Left renal pelvis (tissue), 4 donors: ENCODE results near the gene NDUFS7. TPM values are rescaled to one million over a fixed set of nuclear protein-coding genes. Genes with fewer than 3 reads are reported as not detected.

Source experiments
- DNase-seq, 4 donors: peaks; one replicate each; pipeline ENCODE4 v3.0.0-alpha.2; 2013; ENCODE audit warnings: low read depth in 4 of 4, low spot score in 3 of 4
- polyA plus RNA-seq, 4 donors: library from polyadenylated mRNA; unstranded; fragments of 120-200 nt; gene quantifications; one replicate each; pipeline ENCODE4 v1.2.1, GENCODE V29; 2013; ENCODE audit not compliant: insufficient read length in 4 of 4

Gene NDUFS7
- polyA plus RNA-seq, 4 donors: 32.0 to 90.9 (median 46.4) TPM

DNA sequence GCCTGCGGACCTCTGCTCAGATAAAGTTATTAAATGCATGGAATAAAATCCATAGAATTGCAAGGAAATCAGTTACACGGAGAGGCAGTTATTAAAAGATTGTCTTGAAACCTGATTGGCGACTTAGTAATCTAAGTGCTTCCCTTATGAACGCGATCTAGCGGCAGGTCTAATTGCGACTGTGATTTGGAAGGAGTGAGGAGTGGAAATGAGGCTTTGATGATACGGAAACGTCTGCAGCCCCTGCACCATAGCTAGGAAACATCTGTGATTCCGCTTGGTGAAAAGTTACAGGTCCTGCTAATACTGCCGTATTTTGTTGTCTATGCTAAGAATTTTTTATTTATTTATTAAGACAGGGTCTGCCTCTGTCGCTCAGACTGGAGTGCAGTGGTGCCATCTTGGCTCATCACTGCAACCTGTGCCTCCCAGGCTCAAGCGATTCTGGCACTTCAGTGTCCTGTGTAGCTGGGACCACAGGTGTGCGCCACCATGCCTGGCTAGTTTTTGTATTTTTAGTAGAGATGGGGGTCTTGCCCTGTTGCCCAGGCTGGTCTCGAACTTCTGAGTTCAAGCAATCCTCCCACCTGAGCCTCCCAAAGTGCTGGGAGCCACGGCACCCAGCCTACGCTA is 887 bp downstream of the NDUFS7 start:
- no peak for DNase-seq

- no peak for DNase-seq
These were observed 2.1 kb downstream of the NDUFS7 start for GRCh38 chr19:1385816-1386215.

- no peak for DNase-seq
These were observed 3.4 kb downstream of the NDUFS7 start for GRCh38 chr19:1386945-1387683.

DNA sequence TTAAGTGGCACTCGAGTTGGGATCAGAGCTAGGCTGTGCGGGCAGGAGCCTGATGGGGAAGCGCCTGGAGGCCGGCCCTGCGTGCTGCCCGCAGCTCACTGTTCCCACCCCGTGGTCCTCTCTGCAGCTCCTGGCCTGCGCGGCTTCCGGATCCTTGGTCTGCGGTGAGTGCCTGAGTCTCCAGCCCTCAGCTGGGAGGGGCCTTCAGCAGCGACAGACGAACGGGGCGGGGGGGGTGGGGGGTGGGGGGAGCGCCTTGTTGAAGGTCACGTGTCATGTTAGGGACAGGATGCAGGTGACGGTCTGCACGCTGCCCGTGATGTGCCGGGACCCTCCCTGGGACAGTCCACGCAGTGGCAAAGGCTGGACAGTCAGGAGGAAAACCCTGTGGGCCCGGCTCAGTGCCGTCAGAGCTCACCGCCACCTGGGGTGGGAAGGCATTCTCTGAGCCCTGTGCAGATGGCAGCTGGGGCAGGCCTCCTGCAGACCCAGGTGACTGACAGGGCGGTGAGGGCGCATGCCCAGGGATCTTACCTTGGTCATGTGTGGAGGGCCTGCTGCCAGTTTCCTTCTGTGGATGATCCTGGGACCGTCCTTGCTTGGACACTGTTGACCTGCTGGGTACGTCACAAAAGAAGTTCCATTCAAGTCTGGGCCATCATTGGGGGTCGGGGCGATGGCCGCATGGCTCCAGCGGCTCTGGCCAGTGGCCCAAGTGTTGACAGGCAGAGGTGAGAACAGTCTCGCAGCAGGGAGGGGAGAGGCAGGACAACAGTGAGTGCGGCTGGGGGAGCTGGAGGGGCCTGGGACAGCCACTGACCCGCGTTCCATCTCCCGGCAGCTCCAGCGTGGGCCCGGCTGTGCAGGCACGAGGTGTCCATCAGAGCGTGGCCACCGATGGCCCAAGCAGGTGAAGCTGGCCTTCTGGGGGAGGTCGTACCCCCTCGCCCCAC is 4.3 kb downstream of the NDUFS7 start:
- DNase-seq: no peak

DNA sequence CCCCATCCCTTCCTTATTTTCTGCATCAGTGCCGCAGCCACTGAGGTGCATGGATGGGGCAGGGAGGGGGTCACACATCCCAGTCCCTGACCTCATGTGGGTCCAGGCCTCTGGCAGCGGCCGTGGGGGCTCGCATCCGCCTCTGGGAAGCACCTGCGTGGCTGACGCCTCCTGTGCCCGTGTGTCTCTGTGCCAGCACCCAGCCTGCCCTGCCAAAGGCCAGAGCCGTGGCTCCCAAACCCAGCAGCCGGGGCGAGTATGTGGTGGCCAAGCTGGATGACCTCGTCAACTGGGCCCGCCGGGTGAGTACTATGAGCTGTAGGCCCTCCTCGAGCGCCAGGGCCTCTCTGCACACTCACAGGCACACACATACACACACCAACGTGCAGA is 4.9 kb downstream of the NDUFS7 start:
- no peak for DNase-seq

GRCh38 chr19:1389033-1389940 is 5.6 kb downstream of the NDUFS7 start:
- no peak for DNase-seq

GRCh38 chr19:1390890-1391423 is 7.2 kb downstream of the NDUFS7 start:
- DNase-seq: no peak

DNA sequence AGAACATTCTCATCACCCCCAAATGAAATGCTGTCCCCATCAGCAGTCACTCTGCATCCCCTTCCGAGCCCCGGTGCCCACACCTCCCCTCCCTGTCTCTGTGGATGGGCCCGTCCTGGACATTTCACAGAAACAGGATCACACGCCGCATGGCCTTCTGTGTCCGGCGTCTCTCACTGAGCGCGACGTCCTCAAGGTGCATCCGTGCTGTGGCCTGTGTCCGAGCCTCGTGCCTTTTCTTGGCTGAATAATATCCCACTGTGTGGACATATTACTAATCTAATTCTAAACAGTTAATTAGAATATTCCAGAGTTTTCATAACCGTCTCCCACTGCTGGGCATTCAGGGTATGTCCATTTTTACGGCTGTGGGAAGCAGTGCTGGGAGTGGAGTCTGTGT is 8.7 kb downstream of the NDUFS7 start:
- DNase-seq: no peak

DNA sequence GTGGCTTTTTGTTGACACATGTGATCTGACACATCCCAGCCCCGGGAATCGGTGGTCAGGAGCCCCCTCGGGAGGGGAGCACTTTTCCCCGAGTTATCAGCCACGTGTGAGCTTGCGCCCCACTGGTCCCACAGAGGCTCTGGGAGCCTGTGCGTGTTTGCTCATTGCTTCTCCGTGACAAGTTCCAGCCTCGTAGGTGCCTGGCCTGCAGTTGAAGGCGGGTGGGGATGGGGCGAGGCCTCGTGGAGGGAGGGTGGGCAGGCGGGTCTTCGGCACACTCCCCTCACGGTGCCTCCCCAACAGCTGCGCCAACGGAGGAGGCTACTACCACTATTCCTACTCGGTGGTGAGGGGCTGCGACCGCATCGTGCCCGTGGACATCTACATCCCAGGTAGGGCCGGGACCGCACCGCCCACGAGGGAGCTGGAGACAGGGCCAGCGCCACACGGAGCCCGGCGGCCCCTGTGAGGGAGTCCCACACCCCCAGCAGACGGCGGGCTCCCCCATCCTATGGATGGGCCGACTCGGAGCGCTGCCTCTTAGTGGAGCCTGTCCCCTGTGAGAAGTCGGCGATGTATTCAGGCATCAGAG is 9.3 kb downstream of the NDUFS7 start:
- no peak for DNase-seq

GRCh38 chr19:1393841-1394240 is 10.1 kb downstream of the NDUFS7 start:
- DNase-seq: no peak

GRCh38 chr19:1394252-1395193 is 10.8 kb downstream of the NDUFS7 start:
- no peak for DNase-seq

GRCh38 chr19:1395194-1396018 is 11.7 kb downstream of the NDUFS7 start:
- no peak for DNase-seq

DNA sequence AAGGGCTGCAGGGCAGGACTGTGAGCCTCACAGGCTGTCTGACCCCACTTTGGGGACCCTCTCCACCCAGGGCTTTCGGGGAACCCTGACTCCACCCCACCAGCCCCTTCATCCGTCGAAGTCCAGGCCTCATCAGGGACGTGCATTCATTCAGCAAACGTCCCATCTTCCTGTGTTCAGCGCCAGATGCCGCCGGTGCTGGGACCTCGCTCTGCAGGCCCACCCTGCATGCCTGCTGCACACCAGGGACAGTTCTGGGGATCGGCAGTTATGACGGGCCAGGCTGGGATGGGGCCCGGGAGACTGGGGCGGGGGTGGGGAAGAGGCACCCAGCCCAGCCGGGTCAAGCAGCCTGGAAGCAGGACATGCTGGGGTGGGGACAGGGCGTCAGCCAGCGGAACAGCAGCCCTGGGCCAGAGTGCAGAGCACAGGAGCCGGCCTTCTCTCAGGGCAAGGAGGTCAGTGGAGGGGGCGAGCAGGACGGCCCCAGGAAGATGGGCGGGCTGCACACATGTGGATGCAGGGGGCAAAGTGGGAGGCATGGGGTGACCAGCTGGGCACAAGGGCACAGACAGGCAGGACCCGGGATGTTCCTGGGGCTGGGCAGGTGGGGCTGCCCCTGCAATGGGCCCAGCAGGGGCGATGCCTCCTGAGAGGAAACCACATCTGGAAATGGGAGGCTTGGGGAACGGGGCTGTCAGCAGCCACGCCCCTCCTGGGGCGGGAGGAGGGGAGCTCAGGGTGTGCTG is 12.5 kb downstream of the NDUFS7 start:
- no peak for DNase-seq

GRCh38 chr19:1396768-1397679 is 13.3 kb downstream of the NDUFS7 start:
- DNase-seq: no peak

DNA sequence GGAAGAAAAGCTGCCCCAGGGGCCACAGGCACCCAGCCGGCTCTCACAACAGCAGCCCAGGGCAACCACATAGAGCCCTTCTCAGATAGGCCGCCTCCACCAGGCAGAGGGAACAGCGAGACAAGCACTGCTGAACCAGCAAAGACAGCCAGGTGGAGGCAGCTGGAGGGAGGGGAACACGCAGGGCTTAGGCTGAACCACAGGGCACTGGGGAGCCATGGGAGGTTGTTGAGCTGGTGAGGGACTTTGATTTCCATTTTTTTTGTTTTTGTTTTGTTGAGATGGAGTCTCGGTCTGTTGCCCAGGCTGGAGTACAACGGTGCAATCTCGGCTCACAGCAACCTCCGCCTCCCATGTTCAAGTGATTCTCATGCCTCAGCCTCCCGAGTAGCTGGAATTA is 14.1 kb downstream of the NDUFS7 start:
- DNase-seq: no peak

GRCh38 chr19:1399079-1399478 is 15.4 kb downstream of the NDUFS7 start:
- DNase-seq: no peak
